Measurements from ENCODE around the gene MLH3. TPM values are rescaled to one million over a fixed set of nuclear protein-coding genes. Genes with fewer than 3 reads are reported as not detected.
A peak's percentile ranks its signal among the peaks of the same experiment; 100 is the strongest.

The MLH3 gene
- total RNA-seq: 20.2 TPM
- long read RNA-seq, full-length matches to known transcripts: 3 of 8 reads
- long read RNA-seq, partial matches to known transcripts: 2 of 8 reads
- long read RNA-seq, other reads (novel, unspliced or antisense): 3 of 8 reads

DNA sequence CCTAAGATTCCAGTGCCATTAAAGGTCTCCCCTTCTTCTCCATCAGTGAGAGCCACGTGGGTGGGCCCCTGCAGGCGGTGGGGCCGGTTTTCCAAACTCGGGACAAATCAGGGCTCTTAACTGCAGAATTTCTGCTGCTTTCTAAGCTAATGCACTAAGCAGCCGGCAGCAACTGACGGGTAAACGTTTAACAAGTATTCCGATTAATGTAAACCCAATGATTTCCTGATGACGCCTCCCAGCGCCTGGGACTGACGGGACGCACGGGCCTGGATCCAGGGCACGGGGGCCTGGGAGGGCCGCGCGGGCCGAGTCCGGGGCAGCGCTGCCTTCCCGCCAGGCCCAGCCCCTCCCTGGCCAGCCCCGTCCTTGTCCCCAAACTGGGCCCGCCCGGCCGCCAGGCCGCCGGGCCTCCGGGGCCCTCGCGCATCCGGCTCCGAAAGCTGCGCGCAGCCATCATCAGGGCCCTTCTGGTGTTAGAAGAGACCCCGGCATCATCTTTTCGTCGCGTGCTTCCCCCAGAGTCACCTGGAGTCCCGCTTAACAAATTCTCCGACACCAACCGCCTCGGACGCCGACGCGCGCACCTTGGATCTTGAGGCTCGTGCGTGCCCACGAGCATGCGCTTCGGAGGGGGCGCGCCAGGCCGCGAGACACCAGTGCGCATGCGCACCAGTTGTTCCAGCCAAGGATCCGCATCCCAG is at the start of gene MLH3:
MLH3 (minus strand) TSS at position 616 of the 704 bp plus-strand sequence. CDS start 1,812 bp downstream, outside the sequence.
- intact Hi-C loops (cut with DNase I): loop anchor here (2.0 kb wide), 1 partner anchor 18 kb away; the partner anchor contains the start of gene ZC2HC1C

DNA sequence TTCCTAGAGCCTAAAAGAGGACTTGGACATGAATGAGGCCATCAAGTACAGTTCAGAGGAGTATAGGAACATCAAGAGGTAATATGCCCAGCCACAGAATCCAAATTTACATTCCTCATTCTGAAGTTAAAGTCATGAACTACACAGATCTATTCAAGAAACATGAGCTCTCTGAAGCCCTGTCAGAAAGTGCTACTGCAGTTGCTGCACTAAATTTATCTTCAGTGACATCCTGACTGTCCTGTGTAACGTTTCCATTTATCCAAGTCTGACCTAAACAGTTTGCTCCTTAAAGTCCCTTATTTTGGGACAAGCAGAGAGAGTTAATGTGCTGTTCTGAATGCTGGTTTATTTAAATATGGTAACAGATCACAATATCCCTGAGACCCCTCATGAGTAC is 47.4 kb upstream of the MLH3 start:
- no peak for DNase-seq (ENCODE audit: missing footprints)
- intact Hi-C loops (cut with DNase I): no loop called here
- no peak for ATAC-seq

More for the DNA sequence above, at the start of gene MLH3:
- DNase-seq (ENCODE audit: missing footprints) (peak; percentile 92), ATAC-seq (peak; percentile 86)

DNA sequence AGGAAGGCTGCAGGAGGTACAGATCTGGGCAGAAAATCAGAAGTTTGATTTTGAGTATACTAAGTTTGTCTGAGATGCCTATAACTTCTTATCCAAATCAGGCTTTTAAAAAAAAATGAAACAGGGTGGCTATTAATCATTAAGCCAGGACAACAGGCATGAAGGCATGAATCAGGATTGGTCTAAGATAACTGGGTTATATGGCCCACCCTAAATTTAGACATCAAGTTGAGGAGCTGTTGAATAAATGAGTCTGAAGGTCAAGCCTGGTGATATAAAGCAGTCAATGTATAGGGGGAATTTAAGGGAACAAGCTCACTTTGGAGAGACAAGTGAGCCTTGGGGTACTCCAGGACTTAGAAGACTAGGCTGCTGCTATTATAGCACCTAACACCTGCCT is 46.9 kb upstream of the MLH3 start:
- intact Hi-C loops (cut with DNase I): no loop called here
- no peak for ATAC-seq

DNA sequence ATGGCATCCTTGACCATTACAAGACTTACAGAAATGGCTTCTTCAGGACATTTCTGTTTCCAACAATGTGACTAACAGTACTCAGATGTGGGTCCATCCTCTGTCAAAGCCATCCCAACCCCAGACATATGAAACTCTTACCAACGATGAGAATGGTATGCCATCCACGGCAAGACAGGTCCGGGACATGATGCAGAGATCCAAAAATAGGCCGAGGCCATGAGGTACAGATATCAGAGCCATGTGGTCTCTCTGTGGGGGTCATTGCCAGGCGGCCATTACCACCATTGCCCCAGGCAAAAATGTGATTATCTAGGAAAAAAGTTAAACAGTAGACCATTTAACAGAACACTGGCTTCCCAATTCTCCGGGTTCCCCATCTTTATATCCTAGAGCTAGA is 45.7 kb upstream of the MLH3 start:
- peak; percentile 20 for ATAC-seq
- intact Hi-C loops (cut with DNase I): no loop called here
- no peak for DNase-seq (ENCODE audit: missing footprints)

More for the DNA sequence above, 46.9 kb upstream of the MLH3 start:
- DNase-seq (ENCODE audit: missing footprints): no peak

DNA sequence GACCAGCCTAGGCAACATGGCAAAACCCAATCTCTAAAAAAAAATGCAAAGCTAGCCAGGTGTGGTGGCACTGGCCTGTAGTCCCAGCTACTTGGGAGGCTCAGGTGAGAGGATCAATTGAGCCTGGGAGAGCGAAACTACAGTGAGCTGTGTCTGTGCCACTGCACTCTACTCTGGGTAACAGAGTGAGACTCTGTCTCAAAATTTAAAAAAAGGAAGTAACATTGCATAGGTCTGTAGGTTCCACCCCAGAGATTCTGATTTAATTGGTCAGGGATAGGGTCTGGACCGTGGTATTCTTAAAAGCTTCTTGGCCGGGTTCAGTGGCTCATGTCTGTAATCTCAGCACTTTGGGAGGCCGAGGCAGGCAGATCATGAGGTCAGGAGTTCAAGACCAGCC is 44.4 kb upstream of the MLH3 start:
- intact Hi-C loops (cut with DNase I): no loop called here
- ATAC-seq (no peak), DNase-seq (ENCODE audit: missing footprints) (no peak)

DNA sequence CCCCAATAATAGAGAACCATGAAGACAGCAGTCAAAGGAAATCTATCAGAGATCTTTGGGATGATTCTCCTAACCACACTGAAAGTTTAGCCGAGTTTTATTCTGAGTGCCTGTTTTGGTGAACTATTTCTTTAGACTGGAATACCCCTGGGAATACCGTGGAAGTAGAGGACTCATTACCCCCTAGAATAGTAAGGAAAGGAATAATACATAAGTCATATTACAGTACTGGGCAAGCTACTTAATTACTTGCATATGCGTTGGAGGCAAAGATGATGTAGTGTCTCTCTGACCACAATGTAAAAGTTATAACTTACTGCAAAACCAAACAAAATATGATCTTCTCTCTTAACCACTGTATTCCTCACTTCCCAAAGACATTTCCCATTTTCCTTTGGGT is 43.6 kb upstream of the MLH3 start:
- intact Hi-C loops (cut with DNase I): no loop called here
- no peak for ATAC-seq

DNA sequence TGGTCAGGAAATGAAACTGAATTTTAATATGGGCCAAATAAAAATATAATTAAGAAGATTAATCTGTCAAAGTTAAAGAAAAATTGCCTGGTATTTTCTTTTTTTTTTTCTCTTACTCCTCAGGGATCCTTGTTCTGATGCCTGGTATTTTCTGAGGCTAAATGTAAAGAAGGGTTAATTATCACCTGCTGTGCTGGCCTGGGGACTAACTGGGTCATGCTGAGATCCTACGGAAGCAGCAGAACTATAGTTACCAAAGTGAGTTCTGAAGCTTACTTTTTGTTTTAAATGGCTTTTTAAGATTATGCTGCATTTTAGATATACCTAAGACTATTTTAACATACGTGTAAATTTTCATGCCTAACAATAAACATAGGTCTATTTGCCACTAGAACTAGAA is 41.4 kb upstream of the MLH3 start:
- no peak for ATAC-seq
- intact Hi-C loops (cut with DNase I): no loop called here
- no peak for DNase-seq (ENCODE audit: missing footprints)

More for the DNA sequence above, 43.6 kb upstream of the MLH3 start:
- DNase-seq (ENCODE audit: missing footprints): no peak

DNA sequence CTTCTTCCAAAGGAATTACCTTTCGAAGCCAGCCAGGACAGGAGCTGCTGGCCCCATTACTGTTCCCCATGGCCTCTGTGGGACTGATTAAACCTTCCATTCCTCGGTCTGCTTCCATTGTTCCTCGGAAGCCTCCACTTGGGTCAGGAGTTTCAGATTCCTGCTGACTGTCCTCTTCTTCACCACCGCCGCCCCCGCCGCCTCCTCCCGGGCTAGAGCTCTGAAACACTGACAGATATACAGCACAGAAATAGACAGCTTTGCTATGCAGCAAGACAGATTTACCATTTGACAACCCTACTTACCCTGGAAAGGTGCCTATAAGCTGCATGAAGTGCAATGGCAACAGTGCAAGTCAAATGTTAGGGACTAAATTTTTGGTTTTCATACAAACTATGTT is 40.0 kb upstream of the MLH3 start:
- no peak for DNase-seq (ENCODE audit: missing footprints)
- intact Hi-C loops (cut with DNase I): no loop called here
- no peak for ATAC-seq

DNA sequence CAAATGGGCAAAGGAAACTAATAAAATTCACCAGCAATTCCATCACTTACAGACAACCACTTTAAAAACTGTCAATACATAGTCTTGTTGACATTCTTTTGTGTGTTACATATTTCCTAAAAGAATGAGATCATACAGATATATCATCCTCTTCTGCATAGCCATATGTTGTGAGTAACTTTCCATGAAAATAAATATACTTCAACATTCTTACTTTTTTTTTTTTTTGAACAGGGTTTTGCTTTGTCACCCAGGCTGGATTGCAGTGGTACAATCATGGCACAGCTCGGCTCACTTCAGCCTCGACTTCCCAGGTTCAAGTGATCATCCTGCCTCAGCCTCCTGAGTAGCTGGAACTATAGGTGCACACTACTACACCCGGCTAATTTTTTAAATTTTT is 39.1 kb upstream of the MLH3 start:
- no peak for DNase-seq (ENCODE audit: missing footprints)
- intact Hi-C loops (cut with DNase I): no loop called here
- no peak for ATAC-seq

DNA sequence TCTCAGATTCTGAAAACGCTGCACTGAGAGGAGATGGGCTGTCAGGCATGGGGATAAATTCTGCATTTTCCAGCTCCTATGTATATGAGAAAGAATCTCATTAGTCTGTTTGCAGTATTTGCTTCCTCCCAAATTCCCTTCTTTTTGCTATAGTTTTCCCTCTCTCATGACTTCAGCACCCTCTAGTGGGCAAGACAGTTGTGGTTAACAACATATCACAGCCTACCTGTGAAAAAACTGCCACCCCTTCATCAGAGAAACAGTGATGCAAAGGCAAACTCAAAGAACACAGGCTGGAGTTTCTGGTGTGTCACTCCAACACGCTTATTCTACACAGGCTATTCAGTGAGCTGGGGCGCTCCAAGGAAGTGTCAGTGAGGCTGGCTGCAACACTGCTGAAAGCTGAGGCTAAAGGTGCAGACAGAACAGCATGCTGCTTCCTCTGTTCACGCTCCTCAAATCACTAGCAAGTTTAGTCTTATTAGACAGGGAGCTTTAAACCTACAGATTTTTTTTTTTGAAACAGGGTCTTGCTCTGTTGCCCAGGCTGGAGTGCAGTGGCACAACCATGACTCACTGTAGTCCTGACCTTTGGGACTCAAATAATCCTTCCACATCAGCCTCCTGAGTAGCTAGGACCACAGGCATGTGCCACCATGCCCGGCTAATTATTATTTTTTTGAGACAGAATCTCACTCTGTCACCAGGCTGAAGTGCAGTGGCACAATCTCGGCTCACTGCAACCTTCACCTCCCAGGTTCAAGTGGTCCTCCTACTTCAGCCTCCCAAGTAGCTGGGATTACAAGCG is 37.5 kb upstream of the MLH3 start:
- intact Hi-C loops (cut with DNase I): loop anchor here (2.0 to 10.0 kb wide), 3 partner anchors 144 to 228 kb away; no protein-coding TSS in a partner anchor

DNA sequence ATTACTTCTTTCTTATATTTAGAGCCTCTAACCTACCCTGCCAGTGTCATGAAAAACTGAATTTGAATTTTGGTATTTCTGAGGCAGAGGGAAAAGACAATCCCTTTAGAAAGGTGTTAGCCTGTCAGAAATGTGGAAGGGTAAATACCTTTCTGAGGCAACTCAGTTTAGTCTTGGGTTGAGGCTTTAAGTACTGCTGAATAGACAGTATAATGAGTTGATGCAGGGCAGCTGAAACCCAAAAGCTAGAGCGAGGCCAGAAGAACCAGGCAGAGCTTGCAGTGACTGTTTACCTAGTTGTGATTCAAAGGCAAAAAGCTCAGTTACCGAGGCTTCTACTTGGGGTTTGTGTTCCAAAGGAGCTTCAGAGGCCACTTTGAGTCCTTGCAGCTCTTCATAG is 36.9 kb upstream of the MLH3 start:
- intact Hi-C loops (cut with DNase I): loop anchor here (2.0 to 10.0 kb wide), 3 partner anchors 143 to 227 kb away; no protein-coding TSS in a partner anchor
- ATAC-seq (peak; percentile 9), DNase-seq (ENCODE audit: missing footprints) (no peak)

More for the DNA sequence above, 37.5 kb upstream of the MLH3 start:
- no peak for DNase-seq (ENCODE audit: missing footprints)
- peak; percentile 68 for ATAC-seq

DNA sequence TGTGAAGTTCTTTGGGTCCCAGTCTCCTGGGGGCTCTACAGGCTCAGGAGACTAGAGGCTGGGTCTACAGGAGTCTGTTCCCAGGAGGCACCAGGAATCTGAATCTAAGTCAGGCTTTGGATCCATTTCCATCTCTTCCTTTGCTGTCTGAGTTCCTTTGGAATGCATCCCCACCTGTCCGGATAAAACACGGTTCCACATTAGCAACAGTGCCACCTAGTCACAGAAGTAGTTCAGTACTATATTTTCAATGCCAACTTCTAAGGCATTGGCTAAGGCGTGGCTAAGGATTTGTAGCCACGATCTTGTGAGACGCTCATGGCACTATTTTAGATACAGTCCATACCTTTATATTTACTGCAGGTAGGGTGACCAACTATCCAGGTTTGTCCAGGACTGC is 33.2 kb upstream of the MLH3 start:
- ATAC-seq (no peak), DNase-seq (ENCODE audit: missing footprints) (no peak)
- intact Hi-C loops (cut with DNase I): loop anchor here (10.0 kb wide), 1 partner anchor 140 kb away; no protein-coding TSS in a partner anchor

DNA sequence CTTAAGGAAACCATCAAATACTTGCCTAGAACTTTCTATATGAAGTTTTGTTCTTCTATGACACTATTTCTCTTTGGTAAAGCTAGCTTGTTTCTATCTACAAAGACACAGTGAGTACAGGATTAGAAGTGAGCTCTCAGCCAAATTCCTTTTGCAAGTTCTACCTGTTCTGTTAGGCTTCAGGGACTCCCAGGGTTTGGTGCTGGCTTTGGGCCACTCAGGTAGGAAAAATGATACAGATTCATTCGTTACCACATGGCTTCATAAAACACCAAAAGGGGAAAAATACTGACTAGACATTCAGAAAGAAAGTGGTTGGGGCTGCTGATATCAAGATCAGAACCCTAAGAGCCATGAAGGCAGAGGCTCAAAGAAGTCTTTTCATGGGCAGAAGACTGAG is 32.0 kb upstream of the MLH3 start:
- intact Hi-C loops (cut with DNase I): loop anchor here (10.0 kb wide), 1 partner anchor 138 kb away; no protein-coding TSS in a partner anchor
- DNase-seq (ENCODE audit: missing footprints): no peak
- ATAC-seq: no peak

DNA sequence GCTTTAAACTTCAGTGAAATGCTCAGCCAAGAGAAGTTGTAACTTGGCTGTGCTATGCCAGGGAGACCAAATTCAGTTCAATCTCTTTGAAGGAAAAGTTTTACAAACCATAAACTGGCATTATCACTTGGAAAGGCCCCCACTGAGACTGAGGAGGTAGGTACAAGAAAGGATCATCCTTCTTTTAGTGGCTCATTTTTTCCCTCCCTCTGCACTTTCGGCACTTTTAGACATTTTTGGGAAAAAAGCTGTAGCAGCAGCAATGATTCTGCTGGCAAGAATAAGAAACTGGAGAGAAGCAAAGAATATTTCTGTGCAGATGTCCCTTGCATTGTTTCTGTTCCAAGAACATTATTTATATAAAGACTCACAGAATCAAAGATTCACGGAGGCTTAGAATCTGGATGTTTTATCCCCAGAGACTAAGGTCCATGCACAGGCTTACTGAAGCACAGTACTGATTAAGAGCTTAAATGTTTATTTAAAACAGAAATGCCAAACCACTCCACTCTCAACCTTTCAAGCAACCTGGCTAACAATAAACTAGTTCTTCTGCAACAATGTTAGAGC is 30.5 kb upstream of the MLH3 start:
- no peak for ATAC-seq
- DNase-seq (ENCODE audit: missing footprints): no peak
- intact Hi-C loops (cut with DNase I): loop anchor here (10.0 kb wide), 1 partner anchor 137 kb away; no protein-coding TSS in a partner anchor

DNA sequence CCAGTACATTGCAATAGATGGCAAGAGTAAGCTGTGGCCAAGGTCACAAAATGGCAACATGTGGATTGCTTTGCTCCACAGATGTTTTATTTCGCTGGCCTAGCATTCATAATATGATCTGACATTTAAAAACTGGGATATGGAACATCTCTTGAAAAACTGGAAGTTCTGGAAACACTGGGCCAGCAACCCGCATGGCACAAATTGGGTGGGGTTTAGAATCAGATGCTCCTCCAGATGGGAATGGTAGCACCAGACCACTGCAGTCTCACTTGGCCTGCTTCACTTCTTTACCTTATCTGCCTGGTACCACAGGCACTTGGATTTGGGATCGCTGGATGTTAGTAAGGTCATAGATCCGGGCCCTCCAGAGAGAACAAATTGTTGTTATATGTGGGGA is 28.3 kb upstream of the MLH3 start:
- ATAC-seq (no peak), DNase-seq (ENCODE audit: missing footprints) (no peak)
- intact Hi-C loops (cut with DNase I): no loop called here

DNA sequence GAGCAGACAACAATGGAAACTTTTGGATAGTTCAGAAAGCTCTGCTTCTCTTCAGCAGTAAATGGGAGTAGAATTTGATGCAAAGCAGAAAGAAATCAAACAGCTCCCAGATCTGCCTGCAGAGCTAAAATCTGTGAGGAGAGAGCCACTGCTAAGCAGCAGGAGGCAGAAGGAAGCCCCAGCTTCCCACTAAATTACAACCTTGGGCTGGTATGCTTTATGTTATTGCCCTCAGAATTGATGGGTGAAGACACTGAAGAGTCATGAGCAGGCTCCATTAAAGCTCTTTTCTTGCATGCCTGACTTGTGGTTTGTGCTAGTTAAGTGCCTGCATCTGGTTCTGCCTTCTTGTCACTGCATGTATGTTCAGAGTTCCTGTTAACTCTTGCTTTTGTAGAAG is 26.5 kb upstream of the MLH3 start:
- ATAC-seq (no peak), DNase-seq (ENCODE audit: missing footprints) (no peak)
- intact Hi-C loops (cut with DNase I): no loop called here

DNA sequence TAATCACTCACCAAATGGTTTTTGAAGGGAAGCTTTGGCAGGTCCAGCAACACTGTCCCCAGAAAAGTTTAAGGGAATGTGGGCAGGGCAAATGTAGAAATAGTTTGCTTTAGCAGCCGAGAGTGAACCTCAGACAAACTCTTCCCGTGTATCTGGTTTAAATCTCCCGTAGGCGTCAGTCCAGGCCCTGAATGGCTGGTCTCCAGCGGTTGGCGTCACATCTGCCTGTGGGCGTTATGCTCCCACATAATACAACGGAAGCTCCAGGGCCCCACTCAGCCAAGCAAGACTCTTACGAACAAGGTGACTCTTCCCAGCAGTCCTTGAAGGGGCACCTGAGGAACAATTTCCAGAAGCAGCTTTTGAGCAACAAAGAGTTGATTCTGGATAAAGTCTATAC is 19.1 kb upstream of the MLH3 start:
- intact Hi-C loops (cut with DNase I): no loop called here
- no peak for ATAC-seq

DNA sequence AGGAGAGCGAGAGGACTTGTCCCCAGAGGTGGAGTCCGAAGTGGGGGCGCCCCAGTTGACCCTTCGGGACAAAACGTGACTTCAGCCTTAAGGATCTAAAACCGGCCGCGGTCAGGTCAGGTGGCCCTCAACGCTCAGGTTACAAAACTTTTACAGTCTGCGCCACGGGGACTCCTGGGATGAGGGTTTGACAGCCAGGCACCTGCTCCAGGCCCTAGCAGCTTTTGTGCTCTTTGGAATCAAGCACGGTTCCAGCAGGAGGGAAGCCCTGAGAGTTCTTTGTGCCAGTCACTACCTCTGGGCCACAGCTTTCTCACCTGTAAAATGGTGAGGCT is 18.5 kb upstream of the MLH3 start:
- DNase-seq (ENCODE audit: missing footprints) (no peak), ATAC-seq (peak; percentile 5)
- intact Hi-C loops (cut with DNase I): loop anchor here (2.0 to 5.0 kb wide), 2 partner anchors 19 to 67 kb away; partner anchors contain the start of genes EIF2B2 and MLH3

More for the DNA sequence above, 19.1 kb upstream of the MLH3 start:
- no peak for DNase-seq (ENCODE audit: missing footprints)

DNA sequence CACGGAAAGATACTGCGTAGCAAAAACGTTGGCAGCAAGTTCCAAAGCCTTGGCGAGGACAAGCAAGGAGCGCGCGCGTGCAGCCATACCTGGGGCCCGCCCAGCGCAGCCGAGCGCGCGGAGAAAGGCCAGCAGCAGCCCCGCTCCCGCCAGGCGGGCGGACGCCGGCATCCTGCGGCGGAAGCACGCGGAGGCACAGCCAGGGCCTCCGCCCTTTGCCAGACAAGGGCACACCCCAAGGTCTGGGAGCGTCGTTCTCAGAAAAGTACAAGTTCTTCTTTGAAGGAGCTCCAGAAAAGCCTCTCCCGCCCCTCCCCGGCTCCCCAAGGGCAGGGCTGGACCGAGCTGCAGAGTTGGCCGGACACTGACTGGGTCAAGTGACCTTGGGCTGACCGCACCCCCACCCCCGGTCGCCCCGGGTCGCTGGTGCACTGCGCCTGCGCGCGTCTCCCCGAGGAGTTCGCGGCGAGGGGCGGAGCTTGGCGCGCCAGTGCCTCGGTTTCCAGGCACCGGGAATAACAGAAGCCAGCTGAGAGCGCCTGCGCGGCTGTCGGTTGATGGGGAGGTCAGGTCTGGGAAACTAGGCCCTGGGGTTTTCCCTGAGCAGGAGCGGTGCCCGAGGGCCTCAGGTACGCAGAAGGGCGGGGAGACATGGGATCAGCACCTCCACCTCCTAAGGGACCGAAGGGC is 18.0 kb upstream of the MLH3 start, which contains the start of gene ZC2HC1C:
ZC2HC1C (plus strand) TSS at position 521 of the 690 bp plus-strand sequence. CDS start 933 bp downstream, outside the sequence.
- intact Hi-C loops (cut with DNase I): loop anchor here (2.0 to 5.0 kb wide), 2 partner anchors 18 to 67 kb away; partner anchors contain the start of genes EIF2B2 and MLH3
- ATAC-seq (peak; percentile 97), DNase-seq (ENCODE audit: missing footprints) (peak; percentile 98)

Data from Right ventricle myocardium inferior (tissue), 1 donor.